ENCODE data around the gene HCAR2. TPM values are rescaled to one million over a fixed set of nuclear protein-coding genes. Genes with fewer than 3 reads are reported as not detected.

Gene HCAR2
- total and polyA plus RNA-seq, 2 of the 4 experiments (the other 2 are of a cell fraction), result not detected

DNA sequence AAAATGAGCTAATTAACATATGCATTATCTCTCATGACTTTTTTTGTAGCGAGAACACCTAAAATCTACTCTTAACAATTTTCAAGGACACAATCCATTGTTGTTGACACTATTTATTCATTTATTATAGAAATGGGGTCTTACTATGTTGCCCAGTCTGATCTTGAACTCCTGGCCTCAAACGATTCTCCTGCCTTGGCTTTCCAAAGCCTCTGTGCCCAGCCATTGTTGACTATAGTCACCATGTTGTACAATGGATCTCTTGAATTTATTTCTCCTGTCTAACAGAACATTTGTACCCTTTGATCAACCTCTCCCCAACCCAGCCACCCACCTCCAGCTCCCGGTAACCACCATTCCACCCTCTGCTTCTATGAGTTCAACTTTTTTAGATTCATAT is 41.2 kb downstream of the HCAR2 start:
- H4K91ac ChIP-seq (ENCODE audit: insufficient read depth, low read depth, low read length), result no peak overlapping the region
- H2AFZ ChIP-seq (replicated peaks; ENCODE audit: low read length, poor library complexity), result no peak overlapping the region
- no peaks in the 10 kb centered on the region for H3K27me3 ChIP-seq (ENCODE audit: control insufficient read depth, insufficient read depth, low read length)
- H2BK20ac ChIP-seq (ENCODE audit: low read depth, low read length), result no peak overlapping the region
- no peak overlapping the region for H2AK5ac ChIP-seq (ENCODE audit: low read depth, low read length)
- no peak overlapping the region for H4K5ac ChIP-seq (ENCODE audit: low read depth, low read length)
- dilution Hi-C loops (cut with HindIII; ENCODE audit: low sequenced_read_pairs, unreplicated experiment) (no loop called here), intact Hi-C loops (cut with micrococcal nuclease) (no loop called here), in situ Hi-C loops (cut with MboI; ENCODE audit: low sequenced_read_pairs) (no loop called here)
- H3K14ac ChIP-seq (replicated peaks; ENCODE audit: low read depth, low read length), result no peak overlapping the region
- no peak overlapping the region for H2BK5ac ChIP-seq (ENCODE audit: low read depth, low read length, poor library complexity, severe bottlenecking)
- peaks cover under 1% of the 10 kb centered on the region; the same call in 1 of the 2 replicates for H3K4me1 ChIP-seq (ENCODE audit: control insufficient read depth, insufficient read depth, low read length)
- H3K9me3 ChIP-seq (ENCODE audit: control insufficient read depth, insufficient read depth, low read length), result no peaks in the 10 kb centered on the region
- H3K9ac ChIP-seq (ENCODE audit: low read depth, low read length), result no peak overlapping the region
- no peak overlapping the region for H3K56ac ChIP-seq (ENCODE audit: extremely low read depth, insufficient read depth, low read length)
- DNase-seq (no peak), ATAC-seq (ENCODE audit: low read depth) (no peak)
- no peak overlapping the region for H4K8ac ChIP-seq (ENCODE audit: low read depth in 2 of 2, low read length in 2 of 2)
- no peaks in the 10 kb centered on the region for H3K36me3 ChIP-seq (ENCODE audit: control insufficient read depth, insufficient read depth, low read length)
- BruUV-seq (replicated peaks), result no TSS peak
- H3K4me2 ChIP-seq (ENCODE audit: low read depth, low read length), result no peak overlapping the region
- CTCF ChIA-PET, result no interaction called here
- no peak overlapping the region for H3K4ac ChIP-seq (ENCODE audit: low read depth, low read length)
- H3K18ac ChIP-seq (ENCODE audit: low read depth, low read length), result no peak overlapping the region
- TF ChIP-seq, protein P1, sequence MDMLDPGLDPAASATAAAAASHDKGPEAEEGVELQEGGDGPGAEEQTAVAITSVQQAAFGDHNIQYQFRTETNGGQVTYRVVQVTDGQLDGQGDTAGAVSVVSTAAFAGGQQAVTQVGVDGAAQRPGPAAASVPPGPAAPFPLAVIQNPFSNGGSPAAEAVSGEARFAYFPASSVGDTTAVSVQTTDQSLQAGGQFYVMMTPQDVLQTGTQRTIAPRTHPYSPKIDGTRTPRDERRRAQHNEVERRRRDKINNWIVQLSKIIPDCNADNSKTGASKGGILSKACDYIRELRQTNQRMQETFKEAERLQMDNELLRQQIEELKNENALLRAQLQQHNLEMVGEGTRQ (IDR thresholded peaks at IDR 0.05; ENCODE audit: low read depth, low read length), result no peak
- TF ChIP-seq POLR2A (IDR thresholded peaks at IDR 0.05; ENCODE audit: low read depth, low read length), result no peak
- TF ChIP-seq, protein P2, sequence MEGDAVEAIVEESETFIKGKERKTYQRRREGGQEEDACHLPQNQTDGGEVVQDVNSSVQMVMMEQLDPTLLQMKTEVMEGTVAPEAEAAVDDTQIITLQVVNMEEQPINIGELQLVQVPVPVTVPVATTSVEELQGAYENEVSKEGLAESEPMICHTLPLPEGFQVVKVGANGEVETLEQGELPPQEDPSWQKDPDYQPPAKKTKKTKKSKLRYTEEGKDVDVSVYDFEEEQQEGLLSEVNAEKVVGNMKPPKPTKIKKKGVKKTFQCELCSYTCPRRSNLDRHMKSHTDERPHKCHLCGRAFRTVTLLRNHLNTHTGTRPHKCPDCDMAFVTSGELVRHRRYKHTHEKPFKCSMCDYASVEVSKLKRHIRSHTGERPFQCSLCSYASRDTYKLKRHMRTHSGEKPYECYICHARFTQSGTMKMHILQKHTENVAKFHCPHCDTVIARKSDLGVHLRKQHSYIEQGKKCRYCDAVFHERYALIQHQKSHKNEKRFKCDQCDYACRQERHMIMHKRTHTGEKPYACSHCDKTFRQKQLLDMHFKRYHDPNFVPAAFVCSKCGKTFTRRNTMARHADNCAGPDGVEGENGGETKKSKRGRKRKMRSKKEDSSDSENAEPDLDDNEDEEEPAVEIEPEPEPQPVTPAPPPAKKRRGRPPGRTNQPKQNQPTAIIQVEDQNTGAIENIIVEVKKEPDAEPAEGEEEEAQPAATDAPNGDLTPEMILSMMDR (conservative IDR thresholded peaks at IDR 0.05; ENCODE audit: low read depth, low read length), result no peak
- no peak for TF ChIP-seq BHLHE40 (IDR thresholded peaks at IDR 0.05; ENCODE audit: low read depth, low read length)
- TF ChIP-seq MAFK (IDR thresholded peaks at IDR 0.05; ENCODE audit: low read depth, low read length), result no peak
- no peak for TF ChIP-seq NFE2L2 (IDR thresholded peaks at IDR 0.05; ENCODE audit: low read depth, low read length)
- no peak for TF ChIP-seq CHD1 (IDR thresholded peaks at IDR 0.05; ENCODE audit: low read depth, low read length)
- TF ChIP-seq, protein P3, sequence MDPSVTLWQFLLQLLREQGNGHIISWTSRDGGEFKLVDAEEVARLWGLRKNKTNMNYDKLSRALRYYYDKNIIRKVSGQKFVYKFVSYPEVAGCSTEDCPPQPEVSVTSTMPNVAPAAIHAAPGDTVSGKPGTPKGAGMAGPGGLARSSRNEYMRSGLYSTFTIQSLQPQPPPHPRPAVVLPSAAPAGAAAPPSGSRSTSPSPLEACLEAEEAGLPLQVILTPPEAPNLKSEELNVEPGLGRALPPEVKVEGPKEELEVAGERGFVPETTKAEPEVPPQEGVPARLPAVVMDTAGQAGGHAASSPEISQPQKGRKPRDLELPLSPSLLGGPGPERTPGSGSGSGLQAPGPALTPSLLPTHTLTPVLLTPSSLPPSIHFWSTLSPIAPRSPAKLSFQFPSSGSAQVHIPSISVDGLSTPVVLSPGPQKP (IDR thresholded peaks at IDR 0.05; ENCODE audit: borderline replicate concordance, low read depth, low read length), result no peak
- TF ChIP-seq RAD21 (IDR thresholded peaks at IDR 0.05; ENCODE audit: low read length), result no peak
- TF ChIP-seq MAZ (IDR thresholded peaks at IDR 0.05; ENCODE audit: borderline replicate concordance, low read depth, low read length), result no peak
- no peak for TF ChIP-seq SMC3 (IDR thresholded peaks at IDR 0.05; ENCODE audit: low read depth, low read length)
- TF ChIP-seq MXI1 (IDR thresholded peaks at IDR 0.05; ENCODE audit: borderline replicate concordance, low read depth, low read length), result no peak
- TF ChIP-seq FOS (IDR thresholded peaks at IDR 0.05; ENCODE audit: low read depth, low read length), result no peak
- TF ChIP-seq RCOR1 (IDR thresholded peaks at IDR 0.05; ENCODE audit: insufficient replicate concordance, low read length), result no peak
- TF ChIP-seq CEBPB (IDR thresholded peaks at IDR 0.05; ENCODE audit: low read depth, low read length), result no peak
- no peak for TF ChIP-seq RFX5 (IDR thresholded peaks at IDR 0.05; ENCODE audit: low read depth, low read length)
- no peak overlapping the region for H2AK9ac ChIP-seq (replicated peaks; ENCODE audit: low read depth, low read length, poor library complexity)
- no peaks in the 10 kb centered on the region for H3K9me1 ChIP-seq (ENCODE audit: insufficient read depth, low read length)
- no peak overlapping the region for H2BK120ac ChIP-seq (ENCODE audit: low read depth, low read length)
- POLR2A ChIA-PET (ENCODE audit: unreplicated experiment), result interaction anchor here (0.6 kb wide), 1 partner anchor 9 kb away, joined by 8 read pairs; no protein-coding TSS in a partner anchor
- no peak overlapping the region for H3K23ac ChIP-seq (ENCODE audit: low read depth, low read length)
- no peak overlapping the region for H3K27ac ChIP-seq (ENCODE audit: insufficient read depth, low read length)
- WGBS, 2 experiments (ENCODE audit: extremely low coverage in 2 of 2, insufficient read length in 1 of 2), result no CpG with 5 or more reads among the region's 3 CpGs
- H2BK15ac ChIP-seq (ENCODE audit: low read depth, low read length), result no peak overlapping the region
- no peaks in the 10 kb centered on the region for H4K20me1 ChIP-seq (ENCODE audit: insufficient read depth, low read length)
- no peaks in the 10 kb centered on the region for H3K79me1 ChIP-seq (ENCODE audit: low read depth in 1 of 2, low read length in 2 of 2)
- H3K4me3 ChIP-seq (ENCODE audit: insufficient read depth, low read depth, low read length), result no peak overlapping the region
